HG03025 (cell line): ENCODE measurements around the gene RNF2.
"Not testable (repeated sequence)": the region's sequence is repeated elsewhere in the genome, so short reads cannot be mapped to it uniquely, and the experiment has no call there.

Source experiments
- ATAC-seq: cut with Tn5 transposase; IDR thresholded peaks from one replicate; pipeline ENCODE4 v1.9.1; 2021; ENCODE audit warnings: mild to moderate bottlenecking, moderate library complexity; ENCODE audit not compliant: unreplicated experiment, low FRiP score

The RNF2 gene

GRCh38 chr1:185049670-185050069 lies 4.3 kb downstream of the RNF2 start:
- ATAC-seq: no peak

- no peak for ATAC-seq
These were observed 5.6 kb downstream of the RNF2 start for GRCh38 chr1:185050823-185051451.

GRCh38 chr1:185053204-185053603 lies 7.8 kb downstream of the RNF2 start:
- ATAC-seq: no peak

GRCh38 chr1:185054365-185055060 lies 9.2 kb downstream of the RNF2 start:
- no peak for ATAC-seq

GRCh38 chr1:185058110-185058509 lies 12.8 kb downstream of the RNF2 start:
- no peak for ATAC-seq

GRCh38 chr1:185058876-185059275 lies 13.5 kb downstream of the RNF2 start:
- ATAC-seq: no peak

GRCh38 chr1:185059950-185060571 lies 14.7 kb downstream of the RNF2 start:
- no peak for ATAC-seq

- no peak for ATAC-seq
These were observed 17.5 kb downstream of the RNF2 start for GRCh38 chr1:185062710-185063370.

- ATAC-seq: no peak
These were observed 18.4 kb downstream of the RNF2 start for GRCh38 chr1:185063719-185064118.

- not testable (repeated sequence) for ATAC-seq
These were observed 19.6 kb downstream of the RNF2 start for GRCh38 chr1:185065006-185065405.

GRCh38 chr1:185066181-185066580 lies 20.8 kb downstream of the RNF2 start:
- ATAC-seq: no peak

GRCh38 chr1:185068341-185068740 lies 23.0 kb downstream of the RNF2 start:
- ATAC-seq: no peak

GRCh38 chr1:185069202-185069772 lies 23.9 kb downstream of the RNF2 start:
- ATAC-seq: no peak

GRCh38 chr1:185070051-185070450 lies 24.7 kb downstream of the RNF2 start:
- no peak for ATAC-seq

- no peak for ATAC-seq
These were observed 28.4 kb downstream of the RNF2 start for GRCh38 chr1:185073725-185074124.

- no peak for ATAC-seq
These were observed 28.9 kb downstream of the RNF2 start for GRCh38 chr1:185074307-185074706.

GRCh38 chr1:185075476-185075875 lies 30.1 kb downstream of the RNF2 start:
- ATAC-seq: no peak

GRCh38 chr1:185077374-185077773 lies 32.0 kb downstream of the RNF2 start:
- ATAC-seq: no peak

GRCh38 chr1:185080422-185080821 lies 35.1 kb downstream of the RNF2 start:
- ATAC-seq: no peak

- no peak for ATAC-seq
These were observed 38.5 kb downstream of the RNF2 start for GRCh38 chr1:185083818-185084217.

GRCh38 chr1:185087101-185087500 lies 41.7 kb downstream of the RNF2 start:
- ATAC-seq: no peak
